HG02763 (cell line): Measurements from ENCODE around the gene HIPK4.
A peak's percentile ranks its signal among the peaks of the same experiment; 100 is the strongest.
"Not testable (repeated sequence)": the region's sequence is repeated elsewhere in the genome, so short reads cannot be mapped to it uniquely, and the experiment has no call there.

ENCODE experiments used
- ATAC-seq: cut with Tn5 transposase; IDR thresholded peaks from one replicate; pipeline ENCODE4 v1.9.1; 2021; ENCODE audit warnings: mild to moderate bottlenecking, moderate library complexity; ENCODE audit not compliant: unreplicated experiment

HIPK4 gene

GRCh38 chr19:40418040-40418439, 28.1 kb upstream of the HIPK4 start:
- ATAC-seq, result no peak

- ATAC-seq, result no peak
Observed at GRCh38 chr19:40417643-40417981, 27.6 kb upstream of the HIPK4 start.

- ATAC-seq, result no peak
Observed at GRCh38 chr19:40416918-40417642, 27.1 kb upstream of the HIPK4 start.

DNA sequence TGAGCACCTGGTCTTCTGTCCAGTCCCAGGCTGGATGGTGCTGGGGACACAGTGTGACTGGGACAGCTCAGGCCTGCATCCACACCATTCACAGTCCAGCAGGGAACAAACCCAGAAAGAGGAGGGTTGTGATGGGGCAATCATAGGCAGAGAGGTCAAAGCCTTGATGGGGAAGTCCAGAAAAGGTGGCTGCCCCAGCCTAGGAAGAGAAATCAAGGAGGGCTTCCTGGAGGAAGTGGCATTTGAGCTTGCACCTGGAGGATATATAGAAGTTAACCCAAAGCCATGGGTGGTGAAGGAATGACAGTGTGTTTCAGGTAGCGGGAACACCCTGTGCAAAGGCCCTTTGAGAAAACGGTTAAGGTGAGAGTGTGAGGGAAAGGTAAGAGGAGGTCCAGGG, 25.8 kb upstream of the HIPK4 start:
- no peak for ATAC-seq

- no peak for ATAC-seq
Observed at GRCh38 chr19:40414542-40415535, 24.9 kb upstream of the HIPK4 start.

DNA sequence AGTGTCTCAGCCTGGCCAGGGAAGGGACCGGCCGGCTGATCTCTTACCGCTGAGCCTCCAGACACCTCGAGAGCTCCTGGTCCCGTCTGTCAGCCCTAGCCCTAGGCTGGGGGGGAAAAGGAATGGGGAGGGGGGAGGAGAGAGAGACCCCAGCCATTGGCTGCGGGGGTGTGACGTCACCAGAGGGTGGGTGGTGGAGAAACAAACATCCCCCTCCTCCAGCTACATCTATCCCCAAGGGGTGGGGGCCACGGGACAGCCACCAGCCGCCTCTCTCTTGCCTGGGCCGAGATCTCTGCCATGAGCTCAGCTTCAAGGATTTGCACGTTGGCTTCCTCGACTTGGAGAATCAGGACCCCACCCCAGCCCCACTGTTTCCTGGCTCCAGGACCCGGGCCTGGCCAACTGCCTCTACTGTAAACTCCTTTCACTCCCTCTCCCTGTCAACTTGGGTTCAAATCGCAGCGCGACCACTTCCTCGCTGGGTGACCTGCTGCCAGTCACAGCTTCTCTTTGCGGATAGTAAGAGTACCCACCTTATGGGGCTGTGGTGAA, 23.4 kb upstream of the HIPK4 start, which contains the start of gene PRX:
Gene PRX (minus strand): TSS at position 88 of the 555 bp plus-strand sequence. CDS start 5,446 bp downstream, outside the sequence.
- ATAC-seq, result no peak

GRCh38 chr19:40412866-40413265, 22.9 kb upstream of the HIPK4 start:
- ATAC-seq, result no peak

- no peak for ATAC-seq
Observed at GRCh38 chr19:40411958-40412499, 22.0 kb upstream of the HIPK4 start.

DNA sequence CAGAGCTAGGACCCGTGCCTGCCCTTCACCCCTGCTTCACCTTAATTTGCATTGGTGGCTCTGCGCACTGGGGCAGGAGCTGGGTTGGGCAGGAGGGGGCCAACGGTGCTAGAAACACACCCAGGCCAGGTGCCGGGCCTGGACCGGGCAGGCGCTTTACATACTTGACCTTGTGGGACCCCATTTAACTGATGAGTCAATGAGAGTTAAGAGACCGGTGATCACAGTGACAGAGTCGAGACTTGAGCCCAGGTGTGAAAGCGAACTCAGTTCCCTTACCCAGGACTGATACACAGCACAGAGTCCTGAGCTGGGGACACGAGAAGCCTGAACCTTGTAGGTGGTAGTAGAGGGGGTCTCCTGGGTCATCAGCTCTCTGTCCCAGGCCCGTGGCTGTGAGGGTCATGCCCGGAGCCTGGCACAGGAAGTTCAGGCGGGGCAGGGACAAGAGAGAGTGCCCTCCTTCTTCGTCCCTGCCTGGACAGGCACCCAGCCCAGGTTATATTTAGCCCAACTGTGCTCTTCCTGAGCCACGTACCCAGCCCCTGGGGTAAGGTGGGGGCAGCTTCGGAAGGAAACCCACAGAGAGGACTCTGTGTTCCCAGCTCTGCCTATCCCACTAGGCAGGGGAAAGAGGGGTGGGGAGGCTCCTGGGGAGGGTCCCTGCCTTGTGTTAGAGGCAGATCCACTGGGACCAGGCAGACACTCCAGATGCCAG, 21.3 kb upstream of the HIPK4 start:
- ATAC-seq, result no peak

DNA sequence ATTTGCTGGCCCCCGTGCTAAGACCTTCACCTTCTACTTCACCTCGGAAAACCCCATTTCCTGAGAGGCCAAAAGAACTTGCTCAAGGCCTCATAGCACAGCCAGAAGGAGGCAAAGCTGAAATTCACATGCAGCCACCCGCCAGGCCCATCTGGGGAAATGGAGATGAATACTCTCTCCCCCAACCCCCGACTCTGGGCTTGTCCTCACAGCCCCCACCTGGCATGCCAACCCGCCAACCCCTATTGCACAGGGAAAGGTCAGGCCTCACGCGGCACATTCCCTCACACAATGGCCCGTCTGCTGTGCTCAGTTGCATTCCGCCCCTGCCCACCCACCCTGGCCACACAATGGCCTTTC, 20.0 kb upstream of the HIPK4 start:
- no peak for ATAC-seq

DNA sequence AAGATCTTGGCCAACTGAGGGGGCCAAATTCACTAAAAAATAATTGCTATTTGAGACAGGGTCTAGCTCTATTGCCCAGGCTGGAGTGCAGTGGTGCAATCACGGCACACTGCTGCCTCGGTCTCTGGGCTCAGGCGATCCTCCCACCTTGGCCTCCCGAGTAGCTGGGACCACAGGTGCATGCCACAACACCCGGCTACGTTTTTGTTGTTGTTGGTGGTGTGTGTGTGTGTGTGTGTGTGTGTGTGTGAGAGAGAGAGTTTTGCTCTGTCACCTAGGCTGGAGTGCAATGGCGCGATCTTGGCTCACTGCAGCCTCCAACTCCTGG, 18.6 kb upstream of the HIPK4 start:
- not testable (repeated sequence) for ATAC-seq

DNA sequence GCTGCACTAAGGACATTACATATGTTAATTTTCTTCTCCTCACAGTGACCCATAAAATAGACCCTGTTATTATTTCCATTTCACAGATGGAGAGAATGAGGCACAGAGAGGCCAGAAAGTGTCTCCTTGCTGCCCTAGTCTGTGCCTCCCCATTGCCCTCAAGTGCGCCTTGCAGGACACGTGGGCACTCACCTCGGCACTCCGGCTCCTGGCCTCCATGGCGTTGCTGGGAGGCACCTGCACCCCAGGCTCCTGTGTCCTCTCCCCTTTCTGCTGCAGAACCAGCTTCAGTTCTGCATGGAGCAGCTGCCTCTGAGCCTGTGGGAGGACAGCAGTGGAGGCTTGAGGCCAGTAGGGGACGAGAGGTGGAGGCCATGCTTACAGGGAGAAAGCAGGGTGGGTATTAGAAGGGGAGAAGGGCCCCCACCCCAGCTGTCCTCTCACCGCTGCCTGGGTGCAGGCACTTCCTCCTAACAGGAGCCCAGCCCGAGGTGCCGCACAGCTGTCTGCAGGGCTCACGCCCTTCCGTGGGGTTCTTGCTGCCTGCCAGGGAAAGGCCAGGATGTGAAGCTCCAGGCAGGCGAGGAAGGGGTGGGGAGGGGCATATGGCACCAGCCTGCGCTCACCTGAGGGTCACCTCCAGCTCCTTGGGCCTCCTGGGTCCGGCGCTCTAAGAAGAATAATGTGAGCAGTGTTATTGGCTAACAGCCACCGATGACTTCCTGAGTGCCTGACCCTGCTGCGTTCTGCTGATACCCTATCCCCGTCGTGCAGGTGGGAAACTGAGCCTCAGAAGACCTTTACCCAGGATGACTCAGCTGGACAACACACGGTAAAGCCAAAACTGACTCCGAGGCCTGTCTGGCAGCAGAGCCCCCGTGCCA, 18.0 kb upstream of the HIPK4 start:
- no peak for ATAC-seq

DNA sequence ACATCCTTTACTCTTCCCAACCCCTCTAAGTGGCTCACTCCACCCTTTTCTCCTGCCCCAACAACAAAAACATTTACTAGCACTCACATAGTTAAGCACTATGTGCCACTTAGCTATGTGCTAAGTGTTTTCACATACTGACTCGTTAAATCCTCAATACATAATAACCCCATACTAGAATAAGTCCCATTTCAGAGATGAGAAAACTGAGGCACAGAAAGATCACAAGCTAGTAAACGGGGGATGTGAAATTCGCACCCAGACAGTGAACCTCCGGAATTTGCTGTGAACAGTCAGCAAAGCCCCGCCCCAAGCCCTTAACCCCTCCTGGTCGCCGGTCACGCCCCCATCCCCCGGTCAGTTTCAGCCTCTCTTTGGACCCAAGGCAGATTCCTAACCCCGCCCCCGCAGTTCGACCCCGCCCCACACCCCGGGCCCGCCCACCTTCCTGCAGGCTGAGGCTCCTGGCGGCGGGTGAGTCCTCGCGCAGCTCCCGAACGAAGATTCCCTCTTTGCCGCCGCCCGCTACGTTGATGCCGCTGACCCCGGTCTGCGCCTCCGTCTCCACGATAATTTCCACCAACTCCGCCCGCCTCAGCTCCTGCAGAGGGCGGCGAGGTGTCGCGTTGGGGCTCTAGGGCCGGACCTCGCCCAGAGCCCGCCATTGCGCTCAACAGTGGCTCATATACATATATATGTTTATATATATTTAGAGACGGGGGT, 13.4 kb upstream of the HIPK4 start:
- ATAC-seq, result peak; percentile 68

GRCh38 chr19:40400559-40400958, 10.6 kb upstream of the HIPK4 start:
- ATAC-seq, result no peak

GRCh38 chr19:40398417-40399131, 8.6 kb upstream of the HIPK4 start:
- ATAC-seq, result no peak

DNA sequence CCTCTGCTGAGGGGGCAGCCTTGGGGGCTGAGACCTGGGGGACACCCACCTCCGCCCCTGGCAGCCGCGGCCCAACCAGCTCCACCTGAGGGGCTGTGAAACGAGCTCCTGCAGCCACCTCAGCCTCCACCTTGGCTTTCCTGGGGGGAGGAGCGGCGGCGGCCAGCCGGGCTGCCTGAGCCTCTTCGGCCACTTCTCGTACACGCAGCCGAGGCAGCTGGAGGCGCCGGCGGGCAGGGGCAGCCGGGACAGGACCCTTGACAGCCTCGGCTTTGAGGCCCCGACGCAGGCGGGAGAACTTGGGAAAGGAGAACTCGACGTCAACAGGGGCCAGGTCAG, 7.6 kb upstream of the HIPK4 start:
- ATAC-seq, result no peak

DNA sequence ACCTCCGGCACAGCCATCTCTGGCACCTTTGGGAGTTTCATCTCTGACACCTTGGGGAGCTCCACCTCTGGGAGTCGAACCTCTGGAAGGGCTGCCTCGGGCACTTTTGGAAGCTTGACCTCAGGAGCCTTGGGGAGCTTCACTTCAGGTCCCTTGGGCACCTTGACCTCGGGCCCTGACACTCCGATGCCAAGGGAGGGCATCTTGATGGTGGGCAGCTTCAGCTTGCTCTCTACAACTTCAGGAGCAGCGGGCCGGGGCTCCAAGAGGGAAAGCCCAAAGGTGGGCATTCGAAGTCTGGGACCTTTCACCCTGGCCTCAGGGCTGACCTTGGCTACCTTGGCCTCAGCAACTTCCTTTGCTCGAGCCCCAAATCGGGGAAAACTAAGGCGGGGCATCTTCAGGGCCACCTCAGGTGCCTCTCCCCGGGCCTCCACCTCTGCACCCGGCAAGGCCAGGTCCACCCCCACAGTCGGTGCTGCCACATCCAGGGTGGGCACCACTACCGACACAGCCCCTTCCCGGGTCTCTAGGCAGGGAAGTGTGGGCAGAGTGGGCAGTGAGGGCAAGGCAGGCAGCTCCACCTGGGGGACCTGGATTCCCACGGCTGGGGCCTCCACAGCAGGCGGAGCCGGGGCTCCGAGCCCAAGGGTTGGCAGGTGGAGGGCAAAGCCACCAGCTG, 7.0 kb upstream of the HIPK4 start:
- no peak for ATAC-seq

DNA sequence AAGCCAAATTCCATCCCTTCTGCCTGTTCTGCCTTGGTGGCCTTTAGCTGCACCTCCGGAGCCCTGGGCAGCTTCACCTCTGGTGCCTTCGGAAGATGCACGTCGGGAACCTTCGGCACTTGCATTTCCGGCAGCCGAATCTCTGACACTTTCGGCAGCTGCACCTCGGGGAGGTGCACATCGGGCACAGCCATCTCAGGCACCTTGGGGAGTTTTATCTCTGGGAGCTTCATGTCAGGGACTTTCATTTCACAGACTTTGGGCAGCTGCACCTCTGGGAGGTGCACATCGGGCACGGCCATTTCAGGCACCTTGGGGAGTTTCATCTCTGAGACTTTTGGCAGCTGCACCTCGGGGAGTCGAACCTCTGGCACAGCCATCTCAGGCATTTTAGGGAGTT, 6.0 kb upstream of the HIPK4 start:
- no peak for ATAC-seq
